IgD-negative memory B cell (primary cell): Measurements from ENCODE around the gene KIAA1671. TPM values are rescaled to one million over a fixed set of nuclear protein-coding genes. Genes with fewer than 3 reads are reported as not detected.
A peak's percentile ranks its signal among the peaks of the same experiment; 100 is the strongest.
"Not testable (repeated sequence)": the region's sequence is repeated elsewhere in the genome, so short reads cannot be mapped to it uniquely, and the experiment has no call there.

Experiments
- H3K27ac Mint-ChIP-seq, 3 donors: one replicate each; pipeline ENCODE4 v1.8.0; 2020 to 2022; ENCODE audit warnings: mild to moderate bottlenecking in 3 of 3, mixed read lengths in 3 of 3, moderate library complexity in 1 of 3
- H3K27me3 Mint-ChIP-seq: one replicate; pipeline ENCODE4 v1.8.0; 2021; ENCODE audit warnings: mixed read lengths
- H3K36me3 Mint-ChIP-seq: one replicate; pipeline ENCODE4 v1.8.0; 2020; ENCODE audit warnings: mild to moderate bottlenecking, mixed read lengths
- H3K4me1 Mint-ChIP-seq, 3 donors: one replicate each; pipeline ENCODE4 v1.8.0; 2020 to 2022; ENCODE audit warnings: mixed read lengths in 3 of 3, mild to moderate bottlenecking in 1 of 3
- H3K4me3 Mint-ChIP-seq, 4 donors: one replicate each; pipeline ENCODE4 v1.8.0; 2020 to 2022; ENCODE audit warnings: mild to moderate bottlenecking in 4 of 4, mixed read lengths in 4 of 4, moderate library complexity in 3 of 4
- H3K9me3 Mint-ChIP-seq, 3 donors: one replicate each; pipeline ENCODE4 v1.8.0; 2020 to 2021; ENCODE audit warnings: mixed read lengths in 3 of 3, mild to moderate bottlenecking in 1 of 3
- polyA plus RNA-seq: library from polyadenylated mRNA; unstranded; fragments of 300-500 nt; fragmentation: Illumina TruSeq; gene quantifications from one replicate; pipeline ENCODE4 v1.2.3, GENCODE V29; 2021

KIAA1671 gene
- polyA plus RNA-seq, 1 donor from 2014 or later: not detected

DNA sequence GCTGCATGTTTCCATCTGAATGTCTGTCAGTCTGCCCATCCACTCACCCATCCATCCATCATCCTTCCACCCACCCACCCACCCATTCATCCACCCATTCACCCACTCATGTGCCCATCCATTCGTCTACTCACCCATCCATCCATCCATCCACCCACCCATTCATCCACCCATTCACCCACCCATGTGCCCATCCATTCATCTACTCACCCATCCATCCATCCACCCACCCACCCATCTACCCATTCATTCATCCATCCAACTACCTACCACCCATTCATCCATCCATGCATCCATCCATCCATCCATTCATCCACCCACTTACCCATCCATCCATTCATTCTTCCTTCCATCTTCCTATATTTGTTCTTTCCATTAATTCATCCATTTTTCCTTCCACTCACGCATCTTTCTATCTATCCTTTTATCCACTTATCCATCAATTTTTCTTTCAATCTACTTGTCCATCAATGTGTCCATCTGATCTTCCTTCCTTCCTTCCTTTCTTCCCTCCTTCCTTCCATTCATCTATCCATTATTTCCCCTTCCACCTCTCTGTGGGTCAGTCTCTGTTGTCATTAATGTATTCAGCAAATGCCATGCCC, 255.1 kb downstream of the KIAA1671 start:
- Mint-ChIP-seq H3K9me3 (no peaks in the 10 kb centered on the region), H3K27me3 (no peaks in the 10 kb centered on the region), H3K4me1 (no peaks in the 10 kb centered on the region), H3K4me3 (no peak overlapping the region), H3K36me3 (no peaks in the 10 kb centered on the region), H3K27ac (no peak overlapping the region)

DNA sequence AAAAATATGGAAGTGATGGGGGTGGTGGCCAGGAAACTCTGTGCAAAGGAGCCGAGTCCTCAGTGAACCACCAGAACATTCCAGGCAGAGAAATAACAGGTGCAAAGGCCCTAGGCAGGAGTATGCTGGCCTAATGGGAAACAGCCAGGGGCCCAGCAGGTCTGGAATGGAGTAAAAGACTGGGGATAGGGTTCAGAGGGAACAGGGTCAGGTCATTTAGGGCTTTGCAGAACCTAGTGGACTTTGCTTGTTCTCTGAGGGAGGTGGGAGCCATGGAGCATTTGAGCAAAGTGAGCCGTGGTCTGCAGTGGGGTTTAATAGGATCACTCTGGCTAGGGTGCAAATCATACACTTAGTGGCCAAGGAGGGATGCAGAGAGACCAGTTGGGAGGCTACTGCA, 255.8 kb downstream of the KIAA1671 start:
- H3K4me3 Mint-ChIP-seq: peak overlapping the region in 1 of 4 donors; percentile 45
- H3K27me3 Mint-ChIP-seq: peaks cover 3% of the 10 kb centered on the region
- H3K36me3 Mint-ChIP-seq: no peaks in the 10 kb centered on the region
- H3K9me3 Mint-ChIP-seq: peaks cover 0 to 1% (median 0%) of the 10 kb centered on the region in 3 donors
- no peak overlapping the region for H3K27ac Mint-ChIP-seq
- H3K4me1 Mint-ChIP-seq: no peaks in the 10 kb centered on the region

DNA sequence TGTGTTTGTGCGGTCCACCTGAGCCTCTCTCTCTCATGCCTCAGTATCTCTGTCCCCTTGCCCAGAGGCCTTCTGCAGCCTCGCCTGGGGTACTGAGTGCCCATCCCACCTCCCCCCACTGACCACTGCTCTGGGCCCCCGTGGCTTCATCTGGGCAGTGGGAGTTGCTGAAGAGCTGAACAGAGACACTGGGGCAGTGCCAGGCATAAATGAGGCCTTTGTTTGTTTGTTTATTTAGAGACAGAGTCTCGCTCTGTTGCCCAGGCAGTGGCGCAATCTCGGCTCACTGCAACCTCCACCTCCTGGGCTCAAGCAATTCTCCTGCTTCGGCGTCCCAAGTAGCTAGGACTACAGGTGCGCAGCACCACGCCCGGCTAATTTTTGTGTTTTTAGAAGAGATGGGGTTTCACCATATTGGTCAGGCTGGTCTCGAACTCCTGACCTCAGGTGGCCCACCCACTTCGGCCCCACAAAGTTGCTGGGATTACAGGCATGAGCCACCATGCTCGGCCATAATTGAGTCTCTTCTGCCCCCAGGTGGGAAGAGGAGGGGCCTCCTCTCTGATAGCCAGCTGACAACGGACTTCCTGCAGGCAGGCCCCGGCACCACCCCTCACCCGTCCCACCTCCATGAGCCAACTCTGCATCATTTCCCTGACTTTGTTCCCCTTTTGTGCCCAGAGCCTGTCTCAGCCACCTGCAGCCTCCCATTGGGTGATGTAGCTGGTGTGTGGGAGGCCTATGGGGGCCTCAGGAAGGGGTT, 256.4 kb downstream of the KIAA1671 start:
- Mint-ChIP-seq H3K36me3 (no peaks in the 10 kb centered on the region), H3K9me3 (peaks cover 0 to 6% (median 2%) of the 10 kb centered on the region in 3 donors), H3K4me3 (no peak overlapping the region), H3K4me1 (no peaks in the 10 kb centered on the region), H3K27me3 (peaks cover 4% of the 10 kb centered on the region), H3K27ac (no peak overlapping the region)

DNA sequence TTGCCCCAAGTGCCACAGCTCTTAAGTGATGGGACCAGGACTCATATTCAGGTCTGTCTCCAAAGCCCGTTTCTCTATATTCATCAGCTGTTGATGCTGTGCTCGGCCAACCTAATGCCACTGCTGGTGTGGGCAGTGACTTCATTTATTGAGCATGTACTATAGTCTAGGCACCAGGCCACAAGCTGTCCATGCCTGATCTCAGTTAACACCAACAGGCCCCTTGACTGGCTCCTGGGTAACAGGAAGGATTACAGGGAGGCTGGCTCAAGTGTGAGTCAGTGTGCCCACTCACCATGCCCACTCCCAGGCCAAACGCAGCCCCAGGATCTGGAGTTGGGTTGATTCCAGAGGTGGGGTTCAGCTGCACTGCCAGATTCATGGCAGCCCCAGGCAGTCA, 258.3 kb downstream of the KIAA1671 start:
- Mint-ChIP-seq H3K9me3 (peaks cover 2 to 6% (median 2%) of the 10 kb centered on the region in 3 donors), H3K4me1 (no peaks in the 10 kb centered on the region), H3K27me3 (peaks cover 4% of the 10 kb centered on the region), H3K36me3 (no peaks in the 10 kb centered on the region), H3K4me3 (no peak overlapping the region), H3K27ac (no peak overlapping the region)

DNA sequence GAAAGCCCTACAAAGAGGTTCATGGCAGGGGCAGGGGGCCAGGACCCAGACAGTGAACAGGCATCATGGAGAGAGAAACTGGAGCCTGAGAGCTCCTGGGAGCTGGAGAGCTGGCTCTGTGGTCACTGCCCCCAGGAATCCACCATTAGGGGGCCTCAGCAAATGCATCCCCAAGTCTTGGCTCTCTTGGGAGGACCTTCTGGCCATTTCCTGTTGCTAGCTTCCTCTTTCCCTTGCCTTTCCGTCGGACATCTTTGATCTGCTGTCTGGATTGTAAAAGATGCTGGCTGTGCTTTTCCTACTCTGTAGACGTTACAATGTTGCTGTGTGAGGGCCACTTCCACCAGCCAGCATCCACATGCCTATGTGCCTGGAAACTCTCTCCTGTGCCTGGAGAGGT, 259.8 kb downstream of the KIAA1671 start:
- Mint-ChIP-seq H3K27me3 (peaks cover 8% of the 10 kb centered on the region), H3K4me1 (no peaks in the 10 kb centered on the region), H3K4me3 (no peak overlapping the region), H3K36me3 (no peaks in the 10 kb centered on the region), H3K9me3 (peaks cover 2 to 6% (median 2%) of the 10 kb centered on the region in 3 donors), H3K27ac (no peak overlapping the region)

DNA sequence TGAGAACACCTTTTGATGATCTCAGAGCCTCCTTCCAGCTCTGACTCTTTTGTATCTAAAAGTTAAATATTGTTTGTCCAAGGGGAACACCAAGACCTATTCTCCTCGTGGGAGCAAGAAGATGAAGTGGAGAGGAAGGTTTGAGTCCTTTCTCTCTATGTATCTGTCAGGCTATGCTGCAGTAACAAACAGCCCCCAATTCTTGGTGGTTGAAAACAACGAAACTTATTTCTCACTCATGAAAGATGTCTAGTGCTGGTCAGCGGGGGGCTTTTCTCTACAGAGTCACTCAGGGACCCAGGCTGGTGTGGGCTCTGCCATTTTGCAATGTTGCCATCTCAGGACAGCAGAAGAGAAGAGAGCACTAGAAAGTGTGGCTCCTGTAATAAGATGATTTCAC, 260.7 kb downstream of the KIAA1671 start:
- Mint-ChIP-seq H3K4me3 (no peak overlapping the region), H3K9me3 (peaks cover 2 to 6% (median 2%) of the 10 kb centered on the region in 3 donors), H3K36me3 (no peaks in the 10 kb centered on the region), H3K4me1 (no peaks in the 10 kb centered on the region), H3K27ac (no peak overlapping the region), H3K27me3 (peaks cover 8% of the 10 kb centered on the region)

DNA sequence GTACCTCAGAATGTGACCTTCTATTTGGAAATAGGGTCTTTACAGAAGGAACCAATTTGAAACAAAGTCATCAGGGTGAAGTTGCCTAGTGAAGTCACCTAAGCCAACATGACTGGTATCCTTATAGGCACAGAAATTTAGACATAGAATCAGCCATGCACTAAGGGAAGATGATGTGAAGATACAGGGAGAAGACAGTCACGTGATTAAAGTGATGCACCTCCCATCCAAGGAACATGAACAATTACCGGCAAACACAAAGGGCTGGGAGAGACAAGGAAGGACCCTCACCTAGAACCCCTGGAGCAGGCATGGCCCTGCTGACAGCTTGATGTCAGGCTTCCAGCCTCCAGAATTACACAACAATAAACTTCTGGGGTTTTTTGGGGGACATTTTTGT, 263.7 kb downstream of the KIAA1671 start:
- no peaks in the 10 kb centered on the region for H3K4me1 Mint-ChIP-seq
- no peaks in the 10 kb centered on the region for H3K36me3 Mint-ChIP-seq
- H3K9me3 Mint-ChIP-seq: peaks cover 2 to 6% (median 2%) of the 10 kb centered on the region in 3 donors
- H3K4me3 Mint-ChIP-seq: no peak overlapping the region
- H3K27me3 Mint-ChIP-seq: peaks cover 11% of the 10 kb centered on the region
- H3K27ac Mint-ChIP-seq: no peak overlapping the region

DNA sequence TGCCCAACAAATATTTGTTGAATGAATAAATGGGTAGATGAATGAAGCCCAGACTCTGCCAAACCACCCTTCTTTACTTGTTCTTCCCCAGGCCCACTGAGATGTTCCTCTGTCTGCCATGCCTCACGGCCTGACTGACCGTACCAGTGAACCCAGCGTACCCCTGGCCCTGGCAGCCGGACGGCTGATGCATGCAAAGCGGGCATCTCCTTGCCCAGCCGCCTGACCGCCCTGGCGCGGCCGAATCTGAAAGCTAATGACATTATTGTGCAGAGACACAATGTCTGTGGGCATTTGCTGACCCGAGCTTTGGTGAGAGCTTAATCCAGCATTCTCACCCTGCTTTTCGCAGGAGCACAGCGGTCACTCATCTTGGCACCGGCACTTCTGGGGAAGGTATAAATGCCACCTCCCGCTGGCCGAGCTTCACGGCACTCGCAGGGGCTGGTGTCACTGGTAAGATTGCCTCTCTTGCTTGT, 266.7 kb downstream of the KIAA1671 start, which contains the start of gene CRYBB2:
Gene CRYBB2 (plus strand): TSS at position 429 of the 479 bp plus-strand sequence. CDS start 1,791 bp downstream, outside the sequence.
- peaks cover 11% of the 10 kb centered on the region for H3K27me3 Mint-ChIP-seq
- peaks cover 0 to 2% (median 0%) of the 10 kb centered on the region in 3 donors for H3K9me3 Mint-ChIP-seq
- H3K27ac Mint-ChIP-seq: no peak within 1 kb of the TSS
- H3K36me3 Mint-ChIP-seq: no peaks in the 10 kb centered on the region
- no peak within 1 kb of the TSS for H3K4me3 Mint-ChIP-seq
- no peaks in the 10 kb centered on the region for H3K4me1 Mint-ChIP-seq

DNA sequence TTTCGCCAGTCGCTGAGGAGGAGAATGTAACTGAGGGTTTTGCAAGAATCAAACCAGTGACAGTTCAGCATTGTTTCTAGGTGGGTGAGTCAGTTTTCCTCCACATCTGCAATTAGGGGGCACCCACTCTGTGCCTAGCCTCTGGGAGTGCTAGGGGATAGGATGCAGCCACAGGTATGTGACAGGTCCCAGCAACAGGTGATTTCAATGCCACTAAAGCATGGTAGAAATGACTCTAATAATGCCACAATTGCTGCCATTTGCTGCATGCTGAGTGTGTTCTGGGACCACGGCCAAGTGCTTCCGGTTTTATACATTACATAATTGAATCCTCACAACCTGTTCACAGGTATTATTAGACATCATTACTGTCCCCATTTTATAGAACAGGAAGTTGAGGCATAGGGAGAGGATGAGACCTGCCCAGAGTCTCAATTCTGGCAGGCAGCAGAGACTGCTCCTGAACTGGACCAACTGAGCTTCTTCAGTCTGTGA, 267.5 kb downstream of the KIAA1671 start:
- no peaks in the 10 kb centered on the region for H3K36me3 Mint-ChIP-seq
- peaks cover 0 to 2% (median 0%) of the 10 kb centered on the region in 3 donors for H3K9me3 Mint-ChIP-seq
- H3K4me1 Mint-ChIP-seq: no peaks in the 10 kb centered on the region
- H3K4me3 Mint-ChIP-seq: no peak overlapping the region
- H3K27me3 Mint-ChIP-seq: peaks cover 11% of the 10 kb centered on the region
- no peak overlapping the region for H3K27ac Mint-ChIP-seq

DNA sequence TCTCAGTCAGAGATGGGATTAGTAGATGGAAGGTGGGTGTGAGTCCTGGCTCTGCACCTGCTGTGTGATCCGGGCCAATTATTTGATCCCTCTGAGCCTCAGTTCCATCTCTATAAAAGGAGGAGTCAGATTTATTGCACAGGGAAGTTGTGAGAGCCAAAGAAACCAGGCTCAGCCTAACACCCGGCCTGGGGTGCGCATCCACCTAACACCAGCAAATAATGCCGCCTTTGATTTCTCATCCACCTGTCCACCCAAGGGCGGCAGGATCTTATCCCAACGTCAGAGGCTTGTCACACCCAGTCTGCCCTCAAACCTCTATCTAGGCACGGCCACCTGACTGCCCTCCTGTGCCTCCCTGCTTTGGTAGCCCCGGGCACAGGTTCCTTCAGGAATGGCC, 269.3 kb downstream of the KIAA1671 start:
- Mint-ChIP-seq H3K9me3 (no peaks in the 10 kb centered on the region), H3K27ac (no peak overlapping the region), H3K4me1 (no peaks in the 10 kb centered on the region), H3K4me3 (no peak overlapping the region), H3K27me3 (peaks cover 9% of the 10 kb centered on the region), H3K36me3 (no peaks in the 10 kb centered on the region)

DNA sequence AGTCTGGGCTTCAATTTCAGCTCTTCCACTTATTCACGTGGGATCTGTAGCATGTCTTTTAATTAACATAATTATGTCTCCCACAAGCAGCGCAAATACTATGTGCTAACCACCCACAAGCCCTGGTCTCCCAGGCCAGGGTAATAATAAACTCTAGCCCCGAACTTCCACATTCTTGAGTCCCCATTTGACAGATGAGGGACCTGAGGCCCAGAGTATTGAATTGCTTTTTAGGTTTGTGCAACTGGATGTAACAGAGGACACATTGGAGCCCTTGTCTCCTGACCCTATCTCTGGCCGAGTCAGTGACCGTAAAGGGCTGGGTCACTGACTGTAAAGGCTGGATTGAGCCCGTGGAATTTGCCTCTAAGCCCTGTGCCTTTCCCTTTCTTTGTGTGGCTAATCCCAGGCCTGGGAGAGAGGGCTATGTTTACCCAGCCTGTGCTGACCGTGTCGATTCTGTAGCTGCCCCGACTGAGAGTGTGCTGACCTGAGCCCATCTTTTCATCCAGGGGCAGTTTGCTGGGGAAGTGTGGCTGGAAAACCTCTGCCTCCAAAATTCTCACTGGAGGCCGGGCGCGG, 270.8 kb downstream of the KIAA1671 start:
- Mint-ChIP-seq H3K9me3 (no peaks in the 10 kb centered on the region), H3K27ac (no peak overlapping the region), H3K27me3 (peaks cover 7% of the 10 kb centered on the region)

DNA sequence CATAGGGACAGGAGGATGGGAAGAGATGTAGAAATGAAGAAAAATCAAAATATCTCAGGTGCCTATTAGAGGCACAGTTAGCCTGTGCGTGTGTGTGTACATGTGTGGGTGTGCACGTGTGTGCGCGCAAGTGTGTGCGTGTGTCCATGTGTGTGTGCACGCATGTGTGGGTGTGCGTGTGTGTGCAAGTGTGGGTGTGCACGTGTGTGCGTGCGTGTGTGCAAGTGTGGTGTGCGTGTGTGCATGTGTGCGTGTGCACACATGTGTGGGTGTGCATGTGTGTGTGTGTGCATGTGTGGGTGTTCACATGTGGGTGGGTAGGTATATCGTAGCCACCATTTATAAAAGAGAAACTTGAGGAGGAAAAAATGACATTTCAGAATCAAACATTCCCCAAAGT, 276.3 kb downstream of the KIAA1671 start:
- Mint-ChIP-seq H3K36me3 (no peaks in the 10 kb centered on the region), H3K27ac (no peak overlapping the region), H3K9me3 (peaks cover 0 to 3% (median 0%) of the 10 kb centered on the region in 3 donors), H3K4me1 (no peaks in the 10 kb centered on the region), H3K4me3 (no peak overlapping the region), H3K27me3 (peaks cover 14% of the 10 kb centered on the region)

More for the DNA sequence above, 270.8 kb downstream of the KIAA1671 start:
- Mint-ChIP-seq H3K4me3 (no peak overlapping the region), H3K4me1 (no peaks in the 10 kb centered on the region), H3K36me3 (no peaks in the 10 kb centered on the region)

DNA sequence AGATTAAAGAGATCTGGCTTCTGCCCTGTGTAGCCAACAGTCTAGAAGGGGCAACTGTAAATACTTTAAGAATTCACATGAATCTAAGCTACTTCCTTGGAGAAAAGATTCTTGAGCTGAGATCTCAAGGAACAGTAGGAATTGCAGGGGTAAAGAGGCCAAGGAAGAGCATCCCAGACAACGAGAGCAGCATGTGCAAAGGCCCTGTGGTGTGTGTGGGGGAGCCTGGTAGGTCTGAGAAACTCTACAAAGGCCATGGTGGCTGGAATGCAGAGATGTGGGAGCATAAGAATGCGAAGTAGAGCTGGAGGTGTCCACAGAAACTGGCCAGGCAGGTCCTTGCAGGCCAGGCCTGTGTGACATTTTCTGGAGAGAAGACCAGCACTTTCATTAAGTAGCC, 278.2 kb downstream of the KIAA1671 start:
- peaks cover 25% of the 10 kb centered on the region for H3K27me3 Mint-ChIP-seq
- H3K4me3 Mint-ChIP-seq, H3K27ac Mint-ChIP-seq, H3K9me3 Mint-ChIP-seq, H3K36me3 Mint-ChIP-seq, H3K4me1 Mint-ChIP-seq: not testable (repeated sequence)

DNA sequence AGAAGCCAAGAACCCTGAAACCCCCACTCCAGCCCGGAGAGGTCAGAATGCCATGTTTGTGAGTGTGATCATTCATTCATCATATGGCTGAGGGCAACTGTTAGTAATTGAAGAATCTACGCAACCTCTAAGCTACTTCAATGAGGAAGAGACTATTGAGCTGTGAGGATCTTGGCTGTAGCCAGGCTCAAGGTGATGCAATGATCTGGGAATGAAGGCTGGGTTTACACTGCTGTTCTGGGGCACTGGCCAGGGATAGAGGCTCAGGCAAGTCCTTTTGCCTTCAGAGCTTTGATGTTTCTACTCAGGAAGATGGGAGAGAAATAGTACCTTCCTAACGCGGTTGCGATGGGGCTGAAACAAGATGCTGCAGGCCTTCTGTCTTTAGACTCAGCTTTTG, 279.8 kb downstream of the KIAA1671 start:
- Mint-ChIP-seq H3K4me1 (peaks cover 0 to 6% (median under 1%) of the 10 kb centered on the region in 3 donors), H3K27ac (no peak overlapping the region), H3K4me3 (no peak overlapping the region), H3K9me3 (peaks cover 0 to 4% (median 0%) of the 10 kb centered on the region in 3 donors), H3K36me3 (no peaks in the 10 kb centered on the region), H3K27me3 (peaks cover 29% of the 10 kb centered on the region)

DNA sequence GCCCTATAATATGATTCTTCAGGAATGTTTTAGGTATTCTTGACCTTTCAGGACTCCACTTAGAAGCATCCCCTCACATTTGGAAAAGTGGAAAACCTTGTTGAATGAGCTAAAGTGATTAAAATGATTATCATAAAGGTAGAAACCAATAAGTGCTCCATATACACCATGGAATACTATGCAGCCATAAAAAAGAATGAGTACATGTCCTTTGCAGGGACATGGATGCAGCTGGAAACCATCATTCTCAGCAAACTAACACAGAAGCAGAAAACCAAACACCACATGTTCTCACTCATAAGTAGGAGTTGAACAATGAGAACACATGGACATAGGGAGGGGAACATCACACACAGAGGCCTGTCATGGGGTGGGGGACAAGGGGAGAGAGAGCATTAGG, 281.2 kb downstream of the KIAA1671 start:
- H3K4me3 Mint-ChIP-seq, H3K4me1 Mint-ChIP-seq, H3K9me3 Mint-ChIP-seq, H3K27ac Mint-ChIP-seq, H3K36me3 Mint-ChIP-seq: not testable (repeated sequence)
- H3K27me3 Mint-ChIP-seq: peaks cover 34% of the 10 kb centered on the region
